Measurements from ENCODE around the gene POLR2H. TPM values are rescaled to one million over a fixed set of nuclear protein-coding genes. Genes with fewer than 3 reads are reported as not detected.

Gene POLR2H
- 100 to 1,000 TPM in 1 of 4 donors, 10 to 100 TPM in 3; 65.1 to 181 (median 95.3) TPM for total RNA-seq

DNA sequence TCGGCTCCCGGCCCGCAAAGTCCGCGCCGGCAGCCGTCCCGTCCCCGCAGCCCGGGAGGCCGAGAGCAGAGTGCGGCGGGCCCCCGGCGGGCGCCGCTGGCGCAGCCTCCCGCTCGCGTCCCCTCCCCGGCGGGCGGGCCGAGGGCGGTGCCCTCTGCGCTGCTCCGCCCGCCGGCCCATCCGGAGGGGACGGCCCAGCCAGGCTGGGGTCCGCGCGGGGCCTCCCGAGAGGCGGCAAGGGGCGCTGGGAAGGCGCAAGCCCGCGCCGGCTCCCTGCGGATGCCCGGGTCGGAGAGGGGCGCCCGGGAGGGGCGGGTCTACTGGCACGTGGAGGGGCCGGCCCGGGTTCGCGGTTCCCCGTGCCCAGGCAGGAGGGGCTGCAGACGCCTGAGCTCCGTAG lies at the start of gene POLR2H, which contains the start of gene CLCN2:
Gene POLR2H (plus strand): TSS at position 179 of the 400 bp plus-strand sequence. CDS start 1,783 bp downstream, outside the sequence.
Gene CLCN2 (minus strand): TSS at position 74 of the 400 bp plus-strand sequence. CDS start 126 bp downstream, outside the sequence.
- H3K27ac ChIP-seq, result peak within 1 kb of the TSS; percentile 92 to 100 (median 98)
- no peaks in the 10 kb centered on the region for H3K27me3 ChIP-seq
- WGBS, 2 donors, result 0% methylated on average over 8 to 12 of the region's 56 CpGs
- DNase-seq (ENCODE audit: low spot score in 2 of 2), result no peak
- H3K4me3 ChIP-seq, result peak within 1 kb of the TSS; percentile 65 to 98 (median 93)
- peaks cover 0 to 57% (median 27%) of the 10 kb centered on the region in 4 donors for H3K4me1 ChIP-seq
- H3K9me3 ChIP-seq, result no peaks in the 10 kb centered on the region
- TF ChIP-seq POLR2A (IDR thresholded peaks at IDR 0.05) (peak; percentile 90 to 93), EP300 (IDR thresholded peaks at IDR 0.05) (peak in 1 of 2 donors; percentile 72), CTCF (IDR thresholded peaks at IDR 0.05) (peak in 2 of 5 experiments; percentile 24 to 41)
- peaks cover 0 to 42% (median under 1%) of the 10 kb centered on the region in 3 donors for H3K36me3 ChIP-seq

- peak; percentile 92 to 95 for DNase-seq (ENCODE audit: low spot score in 2 of 2)
- Histone ChIP-seq H3K9me3 (no peaks in the 10 kb centered on the region), H3K4me1 (peaks cover 0 to 44% (median 26%) of the 10 kb centered on the region in 4 donors), H3K27me3 (no peaks in the 10 kb centered on the region), H3K36me3 (peaks cover 0 to 28% (median 0%) of the 10 kb centered on the region in 3 donors), H3K4me3 (peak within 1 kb of the TSS; percentile 48 to 98 (median 88)), H3K27ac (peak within 1 kb of the TSS; percentile 84 to 99 (median 97))
- TF ChIP-seq CTCF (IDR thresholded peaks at IDR 0.05), result no peak
- TF ChIP-seq EP300 (IDR thresholded peaks at IDR 0.05), result peak in 1 of 2 donors; percentile 74
- TF ChIP-seq POLR2A (IDR thresholded peaks at IDR 0.05), result peak in 1 of 2 donors; percentile 75
- 0 to 1% methylated on average over 17 to 35 of the region's 40 CpGs for WGBS, 2 donors
Observed at GRCh38 chr3:184314363-184314699, 47.2 kb upstream of the POLR2H start, which contains the start of gene EIF4G1. TSS of gene EIF4G1 (plus strand) at chr3:184314606. CDS start at chr3:184315797, 1,191 bp downstream.

DNA sequence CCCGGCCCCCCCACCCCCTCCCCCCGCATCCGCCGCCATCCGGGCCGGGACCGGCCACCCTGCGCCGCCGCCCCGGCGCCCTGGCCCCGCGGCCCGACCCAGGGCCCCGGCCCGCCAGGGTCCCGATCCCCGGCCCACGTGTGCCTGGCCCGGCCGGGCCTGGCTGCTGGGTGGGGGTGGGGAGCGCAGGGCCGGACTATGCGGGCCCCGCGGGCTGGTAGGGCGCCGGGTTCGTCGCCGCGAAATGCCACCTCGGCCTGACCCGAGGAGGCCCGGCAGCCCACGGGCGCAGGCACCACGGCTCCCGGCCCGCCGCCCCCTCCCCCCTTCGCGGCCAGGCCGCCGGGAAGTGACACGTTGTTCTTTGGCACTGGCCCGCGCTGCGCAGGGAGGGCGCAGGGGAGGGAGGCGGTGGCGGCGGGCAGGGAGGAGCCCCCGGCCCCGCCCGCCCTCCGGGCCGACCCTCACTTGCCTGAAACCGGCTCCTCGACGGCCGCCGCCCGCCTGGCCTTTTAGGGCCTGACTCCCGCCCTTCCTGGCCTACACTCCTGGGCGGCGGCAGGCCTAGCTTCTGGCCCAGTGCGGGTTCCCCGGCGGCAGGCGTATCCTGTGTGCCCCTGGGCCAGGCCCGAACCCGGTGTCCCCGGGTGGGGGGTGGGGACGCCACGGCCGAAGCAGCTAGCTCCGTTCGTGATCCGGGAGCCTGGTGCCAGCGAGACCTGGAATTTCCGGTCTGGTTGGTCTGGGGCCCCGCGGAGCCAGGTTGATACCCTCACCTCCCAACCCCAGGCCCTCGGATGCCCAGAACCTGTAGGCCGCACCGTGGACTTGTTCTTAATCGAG lies 46.6 kb upstream of the POLR2H start:
- peaks cover 0 to 22% (median 0%) of the 10 kb centered on the region in 3 donors for H3K36me3 ChIP-seq
- 0% methylated on average over 15 to 26 of the region's 89 CpGs for WGBS, 2 donors
- peak; percentile 70 to 79 for DNase-seq (ENCODE audit: low spot score in 2 of 2)
- TF ChIP-seq EP300 (IDR thresholded peaks at IDR 0.05) (peak in 1 of 2 donors; percentile 72), CTCF (IDR thresholded peaks at IDR 0.05) (no peak), POLR2A (IDR thresholded peaks at IDR 0.05) (peak; percentile 6 to 83)
- H3K27ac ChIP-seq, result peak overlapping the region; percentile 84 to 99 (median 97)
- peak overlapping the region; percentile 48 to 98 (median 88) for H3K4me3 ChIP-seq
- peaks cover 0 to 50% (median 31%) of the 10 kb centered on the region in 4 donors for H3K4me1 ChIP-seq
- no peaks in the 10 kb centered on the region for H3K9me3 ChIP-seq
- no peaks in the 10 kb centered on the region for H3K27me3 ChIP-seq

GRCh38 chr3:184315543-184315867 lies 46.0 kb upstream of the POLR2H start:
- 6 to 7% methylated on average over 5 to 6 of the region's 6 CpGs for WGBS, 2 donors
- peaks cover 0 to 56% (median 36%) of the 10 kb centered on the region in 4 donors for H3K4me1 ChIP-seq

More at GRCh38 chr3:184315543-184315867, 46.0 kb upstream of the POLR2H start:
- peaks cover 0 to 24% (median 1%) of the 10 kb centered on the region in 3 donors for H3K36me3 ChIP-seq
- peak overlapping the region; percentile 84 to 99 (median 97) for H3K27ac ChIP-seq
- TF ChIP-seq POLR2A (IDR thresholded peaks at IDR 0.05), result no peak
- TF ChIP-seq EP300 (IDR thresholded peaks at IDR 0.05), result no peak
- no peak for TF ChIP-seq CTCF (IDR thresholded peaks at IDR 0.05)
- peak overlapping the region; percentile 48 to 98 (median 88) for H3K4me3 ChIP-seq
- no peak for DNase-seq (ENCODE audit: low spot score in 2 of 2)
- no peaks in the 10 kb centered on the region for H3K27me3 ChIP-seq
- H3K9me3 ChIP-seq, result no peaks in the 10 kb centered on the region

Measured in tibial nerve (tissue), 4 donors.